Measurements from ENCODE around the gene OAS3. TPM values are rescaled to one million over a fixed set of nuclear protein-coding genes. Genes with fewer than 3 reads are reported as not detected.

The OAS3 gene
- polyA plus RNA-seq, 1 of the 3 experiments (the other 2 are of a cell fraction) = 3.0 TPM

DNA sequence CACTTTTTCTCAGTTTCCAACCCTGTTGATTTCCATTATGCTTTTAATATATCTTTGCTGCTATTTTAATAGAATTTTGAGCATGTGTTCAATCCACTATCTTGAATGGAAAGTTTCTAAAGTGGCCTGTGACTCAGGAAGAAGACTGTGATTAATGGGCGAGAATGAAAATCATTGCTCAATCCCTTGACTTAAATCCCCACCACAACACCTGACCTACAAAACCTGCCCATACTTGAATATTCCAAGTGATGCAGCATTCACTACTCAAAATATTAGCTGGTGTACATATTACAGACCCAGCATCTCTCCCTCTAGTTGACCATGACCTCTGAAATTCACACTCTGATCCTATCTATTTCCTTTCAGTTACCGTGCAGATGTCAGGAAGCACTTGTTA, 1.3 kb upstream of the OAS3 start:
- H3K9me2 ChIP-seq = no peaks in the 10 kb centered on the region
- no peaks in the 10 kb centered on the region for H3K36me3 ChIP-seq (replicated peaks in 1 of 2; ENCODE audit: control insufficient read depth in 1 of 2, insufficient read depth in 2 of 2, low read length in 1 of 2)
- ChIA-PET POLR2A (no interaction called here), CTCF (no interaction called here)
- H3K79me2 ChIP-seq (ENCODE audit: insufficient read depth) = no peaks in the 10 kb centered on the region
- H3K4me2 ChIP-seq = no peak overlapping the region
- H3K27me3 ChIP-seq (ENCODE audit: insufficient read depth) = no peaks in the 10 kb centered on the region
- H2AFZ ChIP-seq (ENCODE audit: low read depth) = no peak overlapping the region
- peaks cover 0 to 22% of the 10 kb centered on the region in 2 experiments; a peak in 2 of 4 replicates for H3K4me1 ChIP-seq (ENCODE audit: control insufficient read depth in 1 of 2, insufficient read depth in 2 of 2, low read depth in 1 of 2, low read length in 1 of 2)
- no peaks in the 10 kb centered on the region for H3F3A ChIP-seq (replicated peaks; ENCODE audit: insufficient read depth)
- DNase-seq = no peak
- TF ChIP-seq, protein P1, sequence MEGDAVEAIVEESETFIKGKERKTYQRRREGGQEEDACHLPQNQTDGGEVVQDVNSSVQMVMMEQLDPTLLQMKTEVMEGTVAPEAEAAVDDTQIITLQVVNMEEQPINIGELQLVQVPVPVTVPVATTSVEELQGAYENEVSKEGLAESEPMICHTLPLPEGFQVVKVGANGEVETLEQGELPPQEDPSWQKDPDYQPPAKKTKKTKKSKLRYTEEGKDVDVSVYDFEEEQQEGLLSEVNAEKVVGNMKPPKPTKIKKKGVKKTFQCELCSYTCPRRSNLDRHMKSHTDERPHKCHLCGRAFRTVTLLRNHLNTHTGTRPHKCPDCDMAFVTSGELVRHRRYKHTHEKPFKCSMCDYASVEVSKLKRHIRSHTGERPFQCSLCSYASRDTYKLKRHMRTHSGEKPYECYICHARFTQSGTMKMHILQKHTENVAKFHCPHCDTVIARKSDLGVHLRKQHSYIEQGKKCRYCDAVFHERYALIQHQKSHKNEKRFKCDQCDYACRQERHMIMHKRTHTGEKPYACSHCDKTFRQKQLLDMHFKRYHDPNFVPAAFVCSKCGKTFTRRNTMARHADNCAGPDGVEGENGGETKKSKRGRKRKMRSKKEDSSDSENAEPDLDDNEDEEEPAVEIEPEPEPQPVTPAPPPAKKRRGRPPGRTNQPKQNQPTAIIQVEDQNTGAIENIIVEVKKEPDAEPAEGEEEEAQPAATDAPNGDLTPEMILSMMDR (IDR thresholded peaks at IDR 0.05) = no peak
- TF ChIP-seq, protein P2, sequence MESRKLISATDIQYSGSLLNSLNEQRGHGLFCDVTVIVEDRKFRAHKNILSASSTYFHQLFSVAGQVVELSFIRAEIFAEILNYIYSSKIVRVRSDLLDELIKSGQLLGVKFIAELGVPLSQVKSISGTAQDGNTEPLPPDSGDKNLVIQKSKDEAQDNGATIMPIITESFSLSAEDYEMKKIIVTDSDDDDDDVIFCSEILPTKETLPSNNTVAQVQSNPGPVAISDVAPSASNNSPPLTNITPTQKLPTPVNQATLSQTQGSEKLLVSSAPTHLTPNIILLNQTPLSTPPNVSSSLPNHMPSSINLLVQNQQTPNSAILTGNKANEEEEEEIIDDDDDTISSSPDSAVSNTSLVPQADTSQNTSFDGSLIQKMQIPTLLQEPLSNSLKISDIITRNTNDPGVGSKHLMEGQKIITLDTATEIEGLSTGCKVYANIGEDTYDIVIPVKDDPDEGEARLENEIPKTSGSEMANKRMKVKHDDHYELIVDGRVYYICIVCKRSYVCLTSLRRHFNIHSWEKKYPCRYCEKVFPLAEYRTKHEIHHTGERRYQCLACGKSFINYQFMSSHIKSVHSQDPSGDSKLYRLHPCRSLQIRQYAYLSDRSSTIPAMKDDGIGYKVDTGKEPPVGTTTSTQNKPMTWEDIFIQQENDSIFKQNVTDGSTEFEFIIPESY (IDR thresholded peaks at IDR 0.05; ENCODE audit: borderline replicate concordance, low read depth) = no peak
- no peak for TF ChIP-seq YY1 (IDR thresholded peaks at IDR 0.05; ENCODE audit: low read depth)
- no peak for TF ChIP-seq NRF1 (IDR thresholded peaks at IDR 0.05; ENCODE audit: low read depth, low read length)
- TF ChIP-seq FOSL2 (IDR thresholded peaks at IDR 0.05; ENCODE audit: borderline replicate concordance, low read depth) = no peak
- no peak for TF ChIP-seq RCOR1 (IDR thresholded peaks at IDR 0.05; ENCODE audit: low read length)
- TF ChIP-seq RFX5 (IDR thresholded peaks at IDR 0.05; ENCODE audit: low read length) = no peak
- no peak for TF ChIP-seq FOXM1 (IDR thresholded peaks at IDR 0.05; ENCODE audit: low read depth)
- no peak for TF ChIP-seq ELF1 (IDR thresholded peaks at IDR 0.05)
- no peak for TF ChIP-seq CHD2 (IDR thresholded peaks at IDR 0.05; ENCODE audit: low read length, partially characterized antibody)
- no peak for TF ChIP-seq GATA2 (CRISPR knock-in tag; IDR thresholded peaks at IDR 0.05)
- TF ChIP-seq POLR2AphosphoS5 (IDR thresholded peaks at IDR 0.05; ENCODE audit: low read depth, low read length) = no peak
- TF ChIP-seq SIN3A (IDR thresholded peaks at IDR 0.05; ENCODE audit: borderline replicate concordance, low read depth, low read length) = no peak
- no peak overlapping the region for H3K27ac ChIP-seq (ENCODE audit: low read depth in 2 of 2, low read length in 1 of 2)
- H3K9ac ChIP-seq = no peak overlapping the region
- no peak overlapping the region for H3K4me3 ChIP-seq (ENCODE audit: low read depth in 2 of 2, low read length in 1 of 2)
- H4K20me1 ChIP-seq (ENCODE audit: insufficient read depth) = no peaks in the 10 kb centered on the region
- 95% methylated on average over 2 of the region's 2 CpGs for WGBS (ENCODE audit: low lambda C conversion rate)
- H3K9me3 ChIP-seq = no peaks in the 10 kb centered on the region

DNA sequence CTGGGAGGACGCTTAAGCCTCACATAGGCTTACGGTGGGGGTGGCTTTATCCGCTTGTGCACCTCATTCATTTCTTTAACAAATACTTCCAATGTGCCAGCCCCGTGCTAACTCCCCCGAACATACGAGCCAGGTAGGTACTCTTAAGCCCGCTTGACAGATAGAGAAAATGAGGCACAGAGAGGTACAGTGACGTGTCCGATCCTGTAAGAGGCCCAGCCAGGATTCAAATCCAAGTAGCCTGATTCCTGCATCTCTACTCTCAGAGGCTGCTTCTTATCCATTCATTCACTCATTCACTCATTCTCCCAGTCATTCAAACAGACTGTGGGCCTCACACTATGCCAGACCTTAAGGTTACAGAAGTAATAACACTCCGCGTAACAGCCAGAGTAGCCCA, 477 bp downstream of the OAS3 start:
- Histone ChIP-seq H3K79me2 (ENCODE audit: insufficient read depth) (no peaks in the 10 kb centered on the region), H3K27me3 (ENCODE audit: insufficient read depth) (no peaks in the 10 kb centered on the region), H3K36me3 (replicated peaks in 1 of 2; ENCODE audit: control insufficient read depth in 1 of 2, insufficient read depth in 2 of 2, low read length in 1 of 2) (no peaks in the 10 kb centered on the region), H3K4me1 (ENCODE audit: control insufficient read depth in 1 of 2, insufficient read depth in 2 of 2, low read depth in 1 of 2, low read length in 1 of 2) (peaks cover 0 to 23% of the 10 kb centered on the region in 2 experiments; a peak in 2 of 4 replicates), H3F3A (replicated peaks; ENCODE audit: insufficient read depth) (no peaks in the 10 kb centered on the region), H2AFZ (ENCODE audit: low read depth) (peak overlapping the region; percentile 94; the same call in 1 of the 2 replicates), H3K27ac (ENCODE audit: low read depth in 2 of 2, low read length in 1 of 2) (peak overlapping the region in 1 of 2 experiments; percentile 65; a peak in 2 of 4 replicates), H3K9me2 (no peaks in the 10 kb centered on the region), H3K4me3 (ENCODE audit: low read depth in 2 of 2, low read length in 1 of 2) (peak overlapping the region; percentile 59 to 71), H3K9ac (peak overlapping the region; percentile 48; the same call in 1 of the 2 replicates), H3K4me2 (peak overlapping the region; percentile 94), H3K9me3 (no peaks in the 10 kb centered on the region), H4K20me1 (ENCODE audit: insufficient read depth) (no peaks in the 10 kb centered on the region)
- POLR2A ChIA-PET = interaction anchor here (0.8 to 1.0 kb wide), 2 partner anchors 21 to 30 kb away, joined by 3 read pairs; no protein-coding TSS in a partner anchor
- TF ChIP-seq, protein P3, sequence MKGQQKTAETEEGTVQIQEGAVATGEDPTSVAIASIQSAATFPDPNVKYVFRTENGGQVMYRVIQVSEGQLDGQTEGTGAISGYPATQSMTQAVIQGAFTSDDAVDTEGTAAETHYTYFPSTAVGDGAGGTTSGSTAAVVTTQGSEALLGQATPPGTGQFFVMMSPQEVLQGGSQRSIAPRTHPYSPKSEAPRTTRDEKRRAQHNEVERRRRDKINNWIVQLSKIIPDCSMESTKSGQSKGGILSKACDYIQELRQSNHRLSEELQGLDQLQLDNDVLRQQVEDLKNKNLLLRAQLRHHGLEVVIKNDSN (IDR thresholded peaks at IDR 0.05; ENCODE audit: borderline replicate concordance, low read depth) = no peak
- TF ChIP-seq TCF12 (IDR thresholded peaks at IDR 0.05) (no peak), SIN3A (IDR thresholded peaks at IDR 0.05; ENCODE audit: borderline replicate concordance, low read depth, low read length) (no peak), POLR2AphosphoS5 (IDR thresholded peaks at IDR 0.05; ENCODE audit: low read depth, low read length) (no peak), FOSL2 (IDR thresholded peaks at IDR 0.05; ENCODE audit: borderline replicate concordance, low read depth) (no peak), CHD2 (IDR thresholded peaks at IDR 0.05; ENCODE audit: low read length, partially characterized antibody) (no peak), RXRA (IDR thresholded peaks at IDR 0.05; ENCODE audit: borderline replicate concordance, low read depth) (no peak), RCOR1 (IDR thresholded peaks at IDR 0.05; ENCODE audit: low read length) (no peak), FOXJ3 (CRISPR knock-in tag; IDR thresholded peaks at IDR 0.05) (no peak)
- TF ChIP-seq, protein P4, sequence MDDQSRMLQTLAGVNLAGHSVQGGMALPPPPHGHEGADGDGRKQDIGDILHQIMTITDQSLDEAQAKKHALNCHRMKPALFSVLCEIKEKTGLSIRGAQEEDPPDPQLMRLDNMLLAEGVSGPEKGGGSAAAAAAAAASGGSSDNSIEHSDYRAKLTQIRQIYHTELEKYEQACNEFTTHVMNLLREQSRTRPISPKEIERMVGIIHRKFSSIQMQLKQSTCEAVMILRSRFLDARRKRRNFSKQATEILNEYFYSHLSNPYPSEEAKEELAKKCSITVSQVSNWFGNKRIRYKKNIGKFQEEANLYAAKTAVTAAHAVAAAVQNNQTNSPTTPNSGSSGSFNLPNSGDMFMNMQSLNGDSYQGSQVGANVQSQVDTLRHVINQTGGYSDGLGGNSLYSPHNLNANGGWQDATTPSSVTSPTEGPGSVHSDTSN (IDR thresholded peaks at IDR 0.05) = no peak
- TF ChIP-seq, protein P5, sequence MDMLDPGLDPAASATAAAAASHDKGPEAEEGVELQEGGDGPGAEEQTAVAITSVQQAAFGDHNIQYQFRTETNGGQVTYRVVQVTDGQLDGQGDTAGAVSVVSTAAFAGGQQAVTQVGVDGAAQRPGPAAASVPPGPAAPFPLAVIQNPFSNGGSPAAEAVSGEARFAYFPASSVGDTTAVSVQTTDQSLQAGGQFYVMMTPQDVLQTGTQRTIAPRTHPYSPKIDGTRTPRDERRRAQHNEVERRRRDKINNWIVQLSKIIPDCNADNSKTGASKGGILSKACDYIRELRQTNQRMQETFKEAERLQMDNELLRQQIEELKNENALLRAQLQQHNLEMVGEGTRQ (IDR thresholded peaks at IDR 0.05; ENCODE audit: borderline replicate concordance, low read depth, low read length) = no peak
- no peak for DNase-seq
- CTCF ChIA-PET = no interaction called here
- 36% methylated on average over 9 of the region's 11 CpGs for WGBS (ENCODE audit: low lambda C conversion rate)
